ENCODE results near the gene GFPT2.

The GFPT2 gene

DNA sequence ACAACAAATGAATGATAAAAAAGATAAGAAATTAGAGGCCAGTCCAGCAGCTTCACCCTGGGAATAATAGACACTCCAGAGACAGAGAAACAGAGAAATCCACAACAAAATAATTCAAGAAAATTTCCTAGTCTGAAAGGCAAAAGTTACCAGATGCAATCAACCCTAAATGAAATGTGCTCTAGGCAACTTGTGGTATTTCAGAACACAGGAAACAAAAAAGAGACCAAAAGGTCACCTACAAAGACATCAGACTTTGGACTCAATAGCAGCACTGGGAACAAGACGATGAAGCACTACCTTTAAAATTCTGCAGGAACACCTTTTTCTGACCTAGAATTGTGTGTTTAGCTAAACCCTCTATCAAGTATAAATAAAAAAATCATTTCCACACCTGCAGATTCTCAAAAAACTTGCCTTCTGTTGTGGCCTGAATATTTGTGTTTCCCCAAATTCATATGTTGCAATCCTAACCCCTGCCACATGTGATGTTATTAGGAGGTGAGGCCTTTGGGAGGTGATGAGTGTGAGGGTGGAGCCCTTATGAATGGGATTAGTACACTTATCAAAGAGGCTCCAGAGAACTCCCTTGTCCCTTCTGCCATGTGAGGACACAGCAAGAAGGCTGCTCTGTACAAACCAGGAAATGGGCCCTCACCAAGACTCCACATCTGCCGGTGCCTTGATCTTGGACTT lies 55.4 kb downstream of the GFPT2 start:
- no peak overlapping the region for H3K9ac ChIP-seq (ENCODE audit: low read depth in 1 of 2, low read length in 2 of 2)
- H3K27ac ChIP-seq (ENCODE audit: low read depth, low read length) = no peak overlapping the region
- no peaks in the 10 kb centered on the region for H3K27me3 ChIP-seq (ENCODE audit: control insufficient read depth in 1 of 2, insufficient read depth in 2 of 2, low read length in 2 of 2)
- no peak overlapping the region for H3K4me3 ChIP-seq (ENCODE audit: low read depth in 1 of 2, low read length in 2 of 2)
- no peaks in the 10 kb centered on the region for H3K9me3 ChIP-seq (ENCODE audit: control insufficient read depth in 1 of 2, low read length in 2 of 2)
- H3K36me3 ChIP-seq (ENCODE audit: control insufficient read depth in 1 of 2, insufficient read depth in 2 of 2, low read length in 2 of 2) = no peaks in the 10 kb centered on the region
- H3K4me1 ChIP-seq (ENCODE audit: control insufficient read depth in 1 of 2, insufficient read depth in 2 of 2, low read length in 2 of 2) = peaks cover 5 to 8% of the 10 kb centered on the region in 2 donors

DNA sequence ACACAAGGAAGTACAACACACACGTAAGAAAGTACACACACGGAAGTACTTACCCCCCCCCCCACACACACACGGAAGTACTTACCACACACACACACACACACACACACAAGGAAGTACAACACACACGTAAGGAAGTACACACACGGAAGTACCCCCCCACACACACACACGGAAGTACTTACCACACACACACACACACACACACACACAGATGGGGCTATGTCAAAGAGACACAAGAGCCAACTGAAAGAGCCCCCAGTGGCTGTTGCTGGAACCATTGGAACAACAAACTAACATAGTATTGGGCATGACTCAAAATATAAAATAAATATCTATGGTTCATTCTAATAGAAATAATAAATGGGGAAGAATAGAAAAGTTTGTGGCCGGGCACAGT lies 56.4 kb downstream of the GFPT2 start:
- no peaks in the 10 kb centered on the region for H3K27me3 ChIP-seq (ENCODE audit: control insufficient read depth in 1 of 2, insufficient read depth in 2 of 2, low read length in 2 of 2)
- peaks cover 5 to 8% of the 10 kb centered on the region in 2 donors for H3K4me1 ChIP-seq (ENCODE audit: control insufficient read depth in 1 of 2, insufficient read depth in 2 of 2, low read length in 2 of 2)
- H3K9ac ChIP-seq (ENCODE audit: low read depth in 1 of 2, low read length in 2 of 2) = no peak overlapping the region
- no peak overlapping the region for H3K27ac ChIP-seq (ENCODE audit: low read depth, low read length)
- H3K9me3 ChIP-seq (ENCODE audit: control insufficient read depth in 1 of 2, low read length in 2 of 2) = no peaks in the 10 kb centered on the region
- H3K4me3 ChIP-seq (ENCODE audit: low read depth in 1 of 2, low read length in 2 of 2) = no peak overlapping the region
- H3K36me3 ChIP-seq (ENCODE audit: control insufficient read depth in 1 of 2, insufficient read depth in 2 of 2, low read length in 2 of 2) = no peaks in the 10 kb centered on the region

DNA sequence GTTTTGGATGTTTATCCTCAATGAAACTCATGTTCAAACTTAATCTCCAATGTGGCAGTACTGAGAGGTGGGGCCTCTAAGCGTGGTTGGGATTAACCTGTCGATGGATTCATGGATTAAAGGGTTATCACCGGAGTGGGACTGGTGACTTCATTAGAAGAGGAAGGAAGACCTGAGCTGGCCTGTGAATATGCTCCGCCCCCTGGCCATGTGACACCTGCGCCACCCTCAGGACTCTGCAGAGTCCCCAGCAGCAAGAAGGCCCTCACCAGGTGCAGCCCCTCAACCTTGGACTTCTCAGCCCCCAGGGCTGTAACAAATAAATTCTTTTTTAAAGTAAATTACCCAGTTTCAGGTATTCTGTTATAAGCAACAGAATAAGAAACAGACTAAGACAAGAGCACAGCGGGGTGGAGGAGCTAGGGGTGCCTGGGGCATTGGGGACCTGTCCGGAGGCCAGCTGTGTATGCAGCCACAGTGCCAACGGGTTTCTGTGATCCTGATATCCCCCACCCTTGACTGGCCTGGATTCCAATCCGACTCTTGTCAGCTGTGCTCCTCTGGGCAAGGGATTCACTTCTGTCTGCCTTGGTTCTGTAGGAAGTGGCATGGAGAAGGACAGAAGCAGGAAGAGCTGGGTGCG lies 58.1 kb downstream of the GFPT2 start:
- H3K36me3 ChIP-seq (ENCODE audit: control insufficient read depth in 1 of 2, insufficient read depth in 2 of 2, low read length in 2 of 2) = no peaks in the 10 kb centered on the region
- H3K9me3 ChIP-seq (ENCODE audit: control insufficient read depth in 1 of 2, low read length in 2 of 2) = no peaks in the 10 kb centered on the region
- H3K9ac ChIP-seq (ENCODE audit: low read depth in 1 of 2, low read length in 2 of 2) = no peak overlapping the region
- H3K4me3 ChIP-seq (ENCODE audit: low read depth in 1 of 2, low read length in 2 of 2) = no peak overlapping the region
- H3K27ac ChIP-seq (ENCODE audit: low read depth, low read length) = no peak overlapping the region
- H3K4me1 ChIP-seq (ENCODE audit: control insufficient read depth in 1 of 2, insufficient read depth in 2 of 2, low read length in 2 of 2) = peaks cover 16 to 18% of the 10 kb centered on the region in 2 donors
- no peaks in the 10 kb centered on the region for H3K27me3 ChIP-seq (ENCODE audit: control insufficient read depth in 1 of 2, insufficient read depth in 2 of 2, low read length in 2 of 2)

- H3K9ac ChIP-seq (ENCODE audit: low read depth in 1 of 2, low read length in 2 of 2) = no peak overlapping the region
- no peak overlapping the region for H3K27ac ChIP-seq (ENCODE audit: low read depth, low read length)
- no peak overlapping the region for H3K4me3 ChIP-seq (ENCODE audit: low read depth in 1 of 2, low read length in 2 of 2)
- no peaks in the 10 kb centered on the region for H3K27me3 ChIP-seq (ENCODE audit: control insufficient read depth in 1 of 2, insufficient read depth in 2 of 2, low read length in 2 of 2)
- H3K36me3 ChIP-seq (ENCODE audit: control insufficient read depth in 1 of 2, insufficient read depth in 2 of 2, low read length in 2 of 2) = no peaks in the 10 kb centered on the region
- peaks cover 22 to 24% of the 10 kb centered on the region in 2 donors for H3K4me1 ChIP-seq (ENCODE audit: control insufficient read depth in 1 of 2, insufficient read depth in 2 of 2, low read length in 2 of 2)
- H3K9me3 ChIP-seq (ENCODE audit: control insufficient read depth in 1 of 2, low read length in 2 of 2) = no peaks in the 10 kb centered on the region
Observed at GRCh38 chr5:180294411-180294810, 58.7 kb downstream of the GFPT2 start.

DNA sequence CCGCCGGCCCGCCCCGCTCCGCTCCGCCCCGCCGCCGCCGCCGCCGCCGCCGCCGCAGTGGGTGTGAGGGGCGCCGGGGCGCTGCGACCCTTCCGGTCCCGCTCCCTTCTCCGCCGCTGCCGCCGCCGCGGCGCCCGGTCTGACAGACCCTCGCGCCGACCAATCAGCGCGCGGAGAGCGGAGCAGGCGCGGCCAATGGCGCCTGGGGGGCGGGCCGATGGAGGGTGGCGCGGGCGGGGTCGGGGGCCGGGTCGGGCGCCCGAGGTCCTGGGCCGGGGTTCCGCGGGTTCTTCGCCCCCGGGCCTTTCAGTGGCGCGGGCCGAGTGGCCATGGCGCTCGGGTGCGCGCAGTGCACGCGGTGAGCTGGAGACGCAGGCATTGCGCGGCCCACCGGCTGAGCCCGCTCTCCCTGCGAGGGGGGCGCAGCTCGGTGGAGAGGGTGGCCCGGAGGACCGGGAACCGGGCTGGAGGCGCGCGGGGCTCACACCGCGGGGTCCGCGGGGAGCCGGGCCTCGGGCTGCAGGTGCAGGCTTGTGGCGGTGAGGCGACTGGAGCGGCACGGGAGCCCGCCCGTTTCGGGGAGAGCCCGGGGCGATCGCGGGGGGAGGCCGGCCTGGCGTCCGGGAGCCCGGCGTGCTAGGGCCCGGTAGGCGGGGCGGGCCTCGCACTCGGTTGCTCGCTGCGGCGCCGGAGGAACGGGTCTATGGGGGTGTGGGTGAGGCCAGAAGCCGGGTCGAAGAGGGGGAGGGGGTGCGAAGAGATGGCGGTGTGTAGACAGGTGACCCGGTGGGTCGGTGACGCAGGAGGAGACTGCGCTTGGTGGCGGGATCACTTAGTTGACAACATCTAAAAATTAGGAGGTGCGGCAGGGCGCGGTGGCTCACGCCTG lies 60.9 kb downstream of the GFPT2 start, which contains the start of gene MAPK9:
Gene MAPK9 (minus strand): TSS at position 141 of the 889 bp plus-strand sequence. CDS start 11,522 bp downstream, outside the sequence.
- peaks cover 27 to 30% of the 10 kb centered on the region in 2 donors for H3K4me1 ChIP-seq (ENCODE audit: control insufficient read depth in 1 of 2, insufficient read depth in 2 of 2, low read length in 2 of 2)
- H3K4me3 ChIP-seq (ENCODE audit: low read depth in 1 of 2, low read length in 2 of 2) = peak within 1 kb of the TSS; percentile 71 to 85
- peak within 1 kb of the TSS; percentile 67 to 69 for H3K9ac ChIP-seq (ENCODE audit: low read depth in 1 of 2, low read length in 2 of 2)
- H3K27ac ChIP-seq (ENCODE audit: low read depth, low read length) = peak within 1 kb of the TSS; percentile 86
- H3K9me3 ChIP-seq (ENCODE audit: control insufficient read depth in 1 of 2, low read length in 2 of 2) = no peaks in the 10 kb centered on the region
- no peaks in the 10 kb centered on the region for H3K27me3 ChIP-seq (ENCODE audit: control insufficient read depth in 1 of 2, insufficient read depth in 2 of 2, low read length in 2 of 2)
- no peaks in the 10 kb centered on the region for H3K36me3 ChIP-seq (ENCODE audit: control insufficient read depth in 1 of 2, insufficient read depth in 2 of 2, low read length in 2 of 2)

- Histone ChIP-seq H3K27me3 (ENCODE audit: control insufficient read depth in 1 of 2, insufficient read depth in 2 of 2, low read length in 2 of 2) (no peaks in the 10 kb centered on the region), H3K27ac (ENCODE audit: low read depth, low read length) (no peak overlapping the region), H3K4me3 (ENCODE audit: low read depth in 1 of 2, low read length in 2 of 2) (peak overlapping the region; percentile 71 to 79)
Observed at GRCh38 chr5:180291234-180291940, 61.7 kb downstream of the GFPT2 start.

GRCh38 chr5:180290568-180291233 lies 62.4 kb downstream of the GFPT2 start:
- no peaks in the 10 kb centered on the region for H3K9me3 ChIP-seq (ENCODE audit: control insufficient read depth in 1 of 2, low read length in 2 of 2)
- peaks cover 27 to 30% of the 10 kb centered on the region in 2 donors for H3K4me1 ChIP-seq (ENCODE audit: control insufficient read depth in 1 of 2, insufficient read depth in 2 of 2, low read length in 2 of 2)
- no peak overlapping the region for H3K27ac ChIP-seq (ENCODE audit: low read depth, low read length)
- H3K36me3 ChIP-seq (ENCODE audit: control insufficient read depth in 1 of 2, insufficient read depth in 2 of 2, low read length in 2 of 2) = no peaks in the 10 kb centered on the region
- H3K4me3 ChIP-seq (ENCODE audit: low read depth in 1 of 2, low read length in 2 of 2) = peak overlapping the region; percentile 71 to 79
- H3K27me3 ChIP-seq (ENCODE audit: control insufficient read depth in 1 of 2, insufficient read depth in 2 of 2, low read length in 2 of 2) = no peaks in the 10 kb centered on the region
- peak overlapping the region in 1 of 2 donors; percentile 60 for H3K9ac ChIP-seq (ENCODE audit: low read depth in 1 of 2, low read length in 2 of 2)

More at GRCh38 chr5:180291234-180291940, 61.7 kb downstream of the GFPT2 start:
- H3K9me3 ChIP-seq (ENCODE audit: control insufficient read depth in 1 of 2, low read length in 2 of 2) = no peaks in the 10 kb centered on the region
- H3K4me1 ChIP-seq (ENCODE audit: control insufficient read depth in 1 of 2, insufficient read depth in 2 of 2, low read length in 2 of 2) = peaks cover 27 to 30% of the 10 kb centered on the region in 2 donors
- H3K36me3 ChIP-seq (ENCODE audit: control insufficient read depth in 1 of 2, insufficient read depth in 2 of 2, low read length in 2 of 2) = no peaks in the 10 kb centered on the region
- peak overlapping the region; percentile 54 to 60 for H3K9ac ChIP-seq (ENCODE audit: low read depth in 1 of 2, low read length in 2 of 2)

DNA sequence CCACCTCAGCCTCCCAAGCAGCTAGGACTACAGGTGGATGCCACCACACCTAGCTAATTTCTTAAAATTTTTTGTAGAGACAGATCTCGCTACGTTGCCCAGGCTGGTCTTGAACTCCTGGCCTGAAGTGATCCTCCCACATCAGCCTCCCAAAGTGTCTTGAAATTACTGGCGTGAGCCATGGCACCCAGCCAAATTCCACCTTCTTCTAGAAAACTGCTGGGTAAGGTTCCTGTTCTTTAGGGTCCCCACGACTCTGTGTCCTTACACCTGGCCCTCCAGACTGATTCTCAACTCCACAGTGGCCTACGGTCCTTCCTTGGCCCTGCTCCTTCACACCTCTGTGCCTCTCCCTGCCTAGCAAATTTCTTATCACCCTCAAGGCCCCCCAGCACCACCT lies 63.2 kb downstream of the GFPT2 start:
- Histone ChIP-seq H3K9ac (ENCODE audit: low read depth in 1 of 2, low read length in 2 of 2) (peak overlapping the region in 1 of 2 donors; percentile 60), H3K27me3 (ENCODE audit: control insufficient read depth in 1 of 2, insufficient read depth in 2 of 2, low read length in 2 of 2) (no peaks in the 10 kb centered on the region), H3K4me1 (ENCODE audit: control insufficient read depth in 1 of 2, insufficient read depth in 2 of 2, low read length in 2 of 2) (peaks cover 27 to 30% of the 10 kb centered on the region in 2 donors), H3K9me3 (ENCODE audit: control insufficient read depth in 1 of 2, low read length in 2 of 2) (no peaks in the 10 kb centered on the region), H3K27ac (ENCODE audit: low read depth, low read length) (no peak overlapping the region), H3K4me3 (ENCODE audit: low read depth in 1 of 2, low read length in 2 of 2) (peak overlapping the region; percentile 14 to 71), H3K36me3 (ENCODE audit: control insufficient read depth in 1 of 2, insufficient read depth in 2 of 2, low read length in 2 of 2) (peaks cover 0 to under 1% of the 10 kb centered on the region in 2 donors)

- no peaks in the 10 kb centered on the region for H3K27me3 ChIP-seq (ENCODE audit: control insufficient read depth in 1 of 2, insufficient read depth in 2 of 2, low read length in 2 of 2)
- H3K9ac ChIP-seq (ENCODE audit: low read depth in 1 of 2, low read length in 2 of 2) = no peak overlapping the region
- no peak overlapping the region for H3K27ac ChIP-seq (ENCODE audit: low read depth, low read length)
- peaks cover 27 to 30% of the 10 kb centered on the region in 2 donors for H3K4me1 ChIP-seq (ENCODE audit: control insufficient read depth in 1 of 2, insufficient read depth in 2 of 2, low read length in 2 of 2)
- H3K4me3 ChIP-seq (ENCODE audit: low read depth in 1 of 2, low read length in 2 of 2) = no peak overlapping the region
- no peaks in the 10 kb centered on the region for H3K9me3 ChIP-seq (ENCODE audit: control insufficient read depth in 1 of 2, low read length in 2 of 2)
- H3K36me3 ChIP-seq (ENCODE audit: control insufficient read depth in 1 of 2, insufficient read depth in 2 of 2, low read length in 2 of 2) = peaks cover 0 to 5% of the 10 kb centered on the region in 2 donors
Observed at GRCh38 chr5:180289433-180289832, 63.7 kb downstream of the GFPT2 start.

All from duodenal mucosa (tissue), 2 donors.